K562 treated with DMSO at 1 percent for 24 hours (cell line): ENCODE measurements around the gene LUC7L2. TPM values are rescaled to one million over a fixed set of nuclear protein-coding genes. Genes with fewer than 3 reads are reported as not detected.

Experiments
- total RNA-seq: library from RNA; unstranded; fragments of 300-600 nt; gene quantifications from 2 replicates; pipeline ENCODE4 v1.2.3, GENCODE V29; 2022; ENCODE audit warnings: low read depth; ENCODE audit not compliant: insufficient read depth

LUC7L2 gene
- total RNA-seq: 112 and 123 TPM in 2 replicates

GRCh38 chr7:139359366-139360209 lies at the start of gene LUC7L2:
LUC7L2 (plus strand) TSS chr7:139359894; CDS start chr7:139360262, 368 bp downstream.

GRCh38 chr7:139341058-139341775 lies 18.5 kb upstream of the LUC7L2 start, which contains the start of gene FMC1:
FMC1 (plus strand) TSS chr7:139341337; CDS start chr7:139341385, 48 bp downstream.

Other genes starting within 250 kb of the LUC7L2 start
- gene UBN2, start 128.7 kb upstream of the LUC7L2 start, total RNA-seq: 3.6 and 4.3 TPM in 2 replicates
- 18.7 and 29.8 TPM in 2 replicates for gene FMC1, start 18.6 kb upstream of the LUC7L2 start, total RNA-seq
- gene KLRG2, start 123.8 kb downstream of the LUC7L2 start, total RNA-seq: not detected in 2 replicates
- gene CLEC2L, start 163.8 kb downstream of the LUC7L2 start, total RNA-seq: 6.9 and 11.4 TPM in 2 replicates